ENCODE measurements around the gene DYNLL2. TPM values are rescaled to one million over a fixed set of nuclear protein-coding genes. Genes with fewer than 3 reads are reported as not detected.
A peak's percentile ranks its signal among the peaks of the same experiment; 100 is the strongest.

DYNLL2 gene
- 46.8 and 52.6 TPM in 2 replicates for total RNA-seq (ENCODE audit: low replicate concordance)

- H3K9me3 Mint-ChIP-seq: no peaks in the 10 kb centered on the region
- TF ChIP-seq EZH2 (IDR thresholded peaks at IDR 0.05): no peak
- no peak for TF ChIP-seq EZH2phosphoT487 (IDR thresholded peaks at IDR 0.05)
- TF ChIP-seq CTCF (IDR thresholded peaks at IDR 0.05): no peak
- peak within 1 kb of the TSS; percentile 100 for H3K27ac Mint-ChIP-seq
- peaks cover 3% of the 10 kb centered on the region for H3K27me3 Mint-ChIP-seq (ENCODE audit: insufficient read depth, low read depth)
- Histone ChIP-seq H4K20me1 (ENCODE audit: low read depth) (peaks cover 47% of the 10 kb centered on the region), H2AFZ (replicated peaks) (no peak within 1 kb of the TSS), H3K79me2 (ENCODE audit: low read depth) (peaks cover 47% of the 10 kb centered on the region), H3K4me2 (peak within 1 kb of the TSS; percentile 92), H3K36me3 (peaks cover 7% of the 10 kb centered on the region), H3K27me3 (no peaks in the 10 kb centered on the region), H3K9ac (peak within 1 kb of the TSS; percentile 93), H3K4me3 (peak within 1 kb of the TSS; percentile 97), H3K9me3 (ENCODE audit: low read depth) (no peaks in the 10 kb centered on the region), H3F3A (ENCODE audit: low read depth) (peaks cover 28% of the 10 kb centered on the region), H3K4me1 (peaks cover 56% of the 10 kb centered on the region), H3K27ac (peak within 1 kb of the TSS; percentile 92)
- peak within 1 kb of the TSS; percentile 97 for H3K4me3 Mint-ChIP-seq
- peak; percentile 98 for DNase-seq (ENCODE audit: low spot score)
- H3K36me3 Mint-ChIP-seq: peaks cover 25% of the 10 kb centered on the region
- peaks cover 66% of the 10 kb centered on the region for H3K4me1 Mint-ChIP-seq
These were observed at the start of gene DYNLL2 for GRCh38 chr17:58082870-58083490. TSS of gene DYNLL2 (plus strand) at chr17:58083419. CDS start at chr17:58087091, 3,672 bp downstream.

- H3K4me2 ChIP-seq: no peak overlapping the region
- no peak overlapping the region for H2AFZ ChIP-seq (replicated peaks)
- Mint-ChIP-seq H3K4me1 (no peaks in the 10 kb centered on the region), H3K27me3 (ENCODE audit: insufficient read depth, low read depth) (peaks cover 6% of the 10 kb centered on the region), H3K27ac (no peak overlapping the region), H3K36me3 (no peaks in the 10 kb centered on the region), H3K4me3 (no peak overlapping the region), H3K9me3 (peaks cover 3% of the 10 kb centered on the region)
- no peaks in the 10 kb centered on the region for H3K9me3 ChIP-seq (ENCODE audit: low read depth)
- H3K36me3 ChIP-seq: no peaks in the 10 kb centered on the region
- H3K4me1 ChIP-seq: peaks cover 7% of the 10 kb centered on the region
- H4K20me1 ChIP-seq (ENCODE audit: low read depth): no peaks in the 10 kb centered on the region
- H3F3A ChIP-seq (ENCODE audit: low read depth): no peaks in the 10 kb centered on the region
- no peak overlapping the region for H3K9ac ChIP-seq
- no peaks in the 10 kb centered on the region for H3K79me2 ChIP-seq (ENCODE audit: low read depth)
- H3K27ac ChIP-seq: no peak overlapping the region
- no peak overlapping the region for H3K4me3 ChIP-seq
- TF ChIP-seq EZH2 (IDR thresholded peaks at IDR 0.05): no peak
- TF ChIP-seq CTCF (IDR thresholded peaks at IDR 0.05): no peak
- no peak for TF ChIP-seq EZH2phosphoT487 (IDR thresholded peaks at IDR 0.05)
- H3K27me3 ChIP-seq: no peaks in the 10 kb centered on the region
- DNase-seq (ENCODE audit: low spot score): no peak
These were observed 43.2 kb upstream of the DYNLL2 start for GRCh38 chr17:58039975-58040374.

GRCh38 chr17:58040386-58040785, 42.8 kb upstream of the DYNLL2 start:
- Mint-ChIP-seq H3K27ac (no peak overlapping the region), H3K36me3 (no peaks in the 10 kb centered on the region), H3K4me3 (no peak overlapping the region), H3K9me3 (peaks cover 3% of the 10 kb centered on the region), H3K27me3 (ENCODE audit: insufficient read depth, low read depth) (peaks cover 6% of the 10 kb centered on the region), H3K4me1 (no peaks in the 10 kb centered on the region)
- H3K4me3 ChIP-seq: no peak overlapping the region
- H3K79me2 ChIP-seq (ENCODE audit: low read depth): no peaks in the 10 kb centered on the region
- no peak overlapping the region for H2AFZ ChIP-seq (replicated peaks)
- H3K9me3 ChIP-seq (ENCODE audit: low read depth): no peaks in the 10 kb centered on the region
- H3K36me3 ChIP-seq: no peaks in the 10 kb centered on the region
- no peak overlapping the region for H3K9ac ChIP-seq
- no peak for DNase-seq (ENCODE audit: low spot score)
- TF ChIP-seq CTCF (IDR thresholded peaks at IDR 0.05): no peak
- no peak for TF ChIP-seq EZH2 (IDR thresholded peaks at IDR 0.05)
- no peak for TF ChIP-seq EZH2phosphoT487 (IDR thresholded peaks at IDR 0.05)
- no peak overlapping the region for H3K27ac ChIP-seq
- no peak overlapping the region for H3K4me2 ChIP-seq
- no peaks in the 10 kb centered on the region for H3K27me3 ChIP-seq
- H3K4me1 ChIP-seq: peaks cover 7% of the 10 kb centered on the region
- no peaks in the 10 kb centered on the region for H3F3A ChIP-seq (ENCODE audit: low read depth)
- H4K20me1 ChIP-seq (ENCODE audit: low read depth): no peaks in the 10 kb centered on the region
